ENCODE data around the gene BACE1. TPM values are rescaled to one million over a fixed set of nuclear protein-coding genes. Genes with fewer than 3 reads are reported as not detected.
"Not testable (repeated sequence)": the region's sequence is repeated elsewhere in the genome, so short reads cannot be mapped to it uniquely, and the experiment has no call there.

BACE1 gene
- total RNA-seq, 1 experiment from 2014 or later: 12.4 TPM

- Histone ChIP-seq H3K27me3 (ENCODE audit: control insufficient read depth, insufficient read depth, low read length) (no peaks in the 10 kb centered on the region), H3K36me3 (replicated peaks; ENCODE audit: control insufficient read depth, insufficient read depth, low read length) (no peaks in the 10 kb centered on the region; the same call in 1 of the 2 replicates), H3K4me3 (ENCODE audit: insufficient read depth, low read depth, low read length) (no peak overlapping the region)
- DNase-seq: peak; percentile 57
Observed at GRCh38 chr11:117273550-117274289, 42.3 kb downstream of the BACE1 start.

DNA sequence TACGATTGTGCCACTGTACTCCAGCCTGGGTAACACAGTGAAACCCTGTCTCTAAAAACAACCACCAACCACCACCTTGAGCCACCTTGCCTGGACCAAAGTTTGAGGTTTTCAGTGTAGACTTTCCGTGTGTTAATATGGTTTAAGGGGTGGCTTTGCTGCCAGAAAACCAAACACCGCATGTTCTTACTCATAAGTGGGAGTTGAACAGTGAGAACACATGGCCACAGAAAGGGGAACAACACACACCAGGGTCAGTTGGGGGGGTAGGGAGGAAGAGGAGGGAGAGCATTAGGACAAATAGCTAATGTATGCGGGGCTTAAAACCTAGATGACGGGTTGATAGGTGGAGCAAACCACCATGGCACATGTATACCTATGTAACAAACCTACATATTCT is 43.9 kb downstream of the BACE1 start:
- H3K4me3 ChIP-seq (ENCODE audit: insufficient read depth, low read depth, low read length); H3K36me3 ChIP-seq (replicated peaks; ENCODE audit: control insufficient read depth, insufficient read depth, low read length); H3K27me3 ChIP-seq (ENCODE audit: control insufficient read depth, insufficient read depth, low read length); DNase-seq: not testable (repeated sequence)

DNA sequence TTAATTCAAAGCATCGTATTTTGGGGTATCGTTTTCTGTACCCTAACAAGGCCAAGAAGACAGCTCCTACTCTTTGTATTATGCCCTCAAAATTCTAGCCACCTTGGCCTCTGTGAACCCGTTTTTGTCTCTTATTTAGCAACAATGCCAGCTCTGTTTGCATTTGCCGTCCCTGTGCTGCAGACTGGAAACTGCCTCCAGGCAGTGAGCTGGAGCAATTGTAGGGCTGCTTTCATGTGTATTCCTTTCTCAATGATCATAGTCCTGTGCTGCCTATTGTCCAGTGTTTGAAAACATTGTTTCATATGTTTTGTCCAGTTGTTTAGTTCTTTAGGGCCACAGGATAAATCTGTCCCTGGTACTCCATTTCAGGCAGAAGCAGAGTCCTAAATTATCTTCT is 44.8 kb downstream of the BACE1 start:
- DNase-seq: no peak
- Histone ChIP-seq H3K4me3 (ENCODE audit: insufficient read depth, low read depth, low read length) (no peak overlapping the region), H3K36me3 (replicated peaks; ENCODE audit: control insufficient read depth, insufficient read depth, low read length) (no peaks in the 10 kb centered on the region; the same call in 1 of the 2 replicates)

GRCh38 chr11:117269856-117270255 is 46.2 kb downstream of the BACE1 start:
- Histone ChIP-seq H3K36me3 (replicated peaks; ENCODE audit: control insufficient read depth, insufficient read depth, low read length) (no peaks in the 10 kb centered on the region), H3K4me3 (ENCODE audit: insufficient read depth, low read depth, low read length) (no peak overlapping the region), H3K27me3 (ENCODE audit: control insufficient read depth, insufficient read depth, low read length) (no peaks in the 10 kb centered on the region)
- DNase-seq: no peak

More for the DNA sequence above, 44.8 kb downstream of the BACE1 start:
- H3K27me3 ChIP-seq (ENCODE audit: control insufficient read depth, insufficient read depth, low read length): no peaks in the 10 kb centered on the region

DNA sequence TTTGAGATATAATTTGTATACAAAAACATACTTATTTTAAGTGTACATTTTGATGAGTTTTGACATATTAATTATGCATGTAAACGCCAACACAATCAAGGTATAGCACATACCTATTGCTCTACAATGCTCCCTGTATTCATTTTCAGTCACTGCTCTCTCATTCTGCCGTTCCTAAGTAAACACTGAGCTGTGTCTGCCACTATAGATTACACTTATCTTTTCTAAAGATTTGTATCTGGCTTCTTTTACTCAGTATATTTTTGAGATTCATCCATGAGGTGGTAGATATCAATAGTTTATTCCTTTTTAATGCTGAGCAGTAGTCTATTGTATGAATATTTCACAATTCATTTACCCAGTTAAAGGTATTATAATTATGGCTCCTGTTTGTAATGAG is 50.3 kb downstream of the BACE1 start:
- H3K27me3 ChIP-seq (ENCODE audit: control insufficient read depth, insufficient read depth, low read length): no peaks in the 10 kb centered on the region
- H3K4me3 ChIP-seq (ENCODE audit: insufficient read depth, low read depth, low read length): no peak overlapping the region
- DNase-seq: no peak
- H3K36me3 ChIP-seq (replicated peaks; ENCODE audit: control insufficient read depth, insufficient read depth, low read length): no peaks in the 10 kb centered on the region

DNA sequence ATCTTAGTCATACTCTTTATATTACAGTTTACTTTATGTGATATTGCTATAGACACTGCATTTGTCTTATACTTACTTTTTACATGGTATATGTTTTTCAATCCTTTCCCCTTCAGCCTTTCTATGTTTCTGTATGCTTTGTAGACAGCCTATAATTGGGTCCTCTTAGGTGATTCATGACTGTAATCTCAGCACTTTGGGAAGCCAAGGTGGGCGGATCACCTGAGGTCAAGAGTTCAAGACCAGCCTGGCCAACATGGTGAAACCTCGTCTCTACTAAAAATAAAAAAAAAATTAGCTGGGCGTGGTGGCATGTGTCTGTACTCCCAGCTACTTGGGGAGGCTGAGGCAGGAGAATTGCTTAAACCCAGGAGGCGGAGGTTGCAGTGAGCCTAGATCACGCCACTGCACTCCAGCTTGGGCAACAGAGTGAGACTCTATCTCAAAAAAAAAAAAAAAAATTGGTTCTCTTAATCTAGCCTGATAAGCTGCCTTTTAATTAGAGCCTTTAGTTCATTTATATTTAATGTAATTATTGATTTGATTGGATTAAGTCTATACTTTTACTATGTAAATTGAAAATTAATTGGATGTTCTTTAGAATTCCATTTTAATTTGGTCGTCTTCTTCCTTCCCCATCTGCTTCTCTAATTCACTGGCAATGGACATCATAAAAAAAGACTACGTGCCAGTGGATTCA is 51.3 kb downstream of the BACE1 start:
- H3K36me3 ChIP-seq (replicated peaks; ENCODE audit: control insufficient read depth, insufficient read depth, low read length); H3K4me3 ChIP-seq (ENCODE audit: insufficient read depth, low read depth, low read length); H3K27me3 ChIP-seq (ENCODE audit: control insufficient read depth, insufficient read depth, low read length); DNase-seq: not testable (repeated sequence)

DNA sequence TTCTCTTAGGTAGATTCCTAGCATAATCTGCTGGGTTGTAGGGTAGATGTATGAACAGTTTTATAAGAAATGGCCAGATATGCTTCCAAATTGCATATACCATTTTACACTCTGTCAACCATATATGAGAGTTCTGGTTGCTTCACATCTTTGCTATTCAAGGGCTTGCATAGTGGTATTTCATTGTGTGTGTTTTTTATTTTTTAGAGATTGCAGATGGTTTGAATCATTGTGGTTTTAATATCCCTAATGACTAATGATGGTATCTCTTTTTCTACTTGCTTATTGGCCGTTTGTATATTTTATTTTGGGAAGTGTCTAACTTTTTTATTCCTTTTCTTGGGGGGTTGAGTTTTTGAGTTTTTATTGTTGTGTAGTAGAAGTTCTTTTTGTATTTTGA is 56.6 kb downstream of the BACE1 start:
- no peak overlapping the region for H3K4me3 ChIP-seq (ENCODE audit: insufficient read depth, low read depth, low read length)
- H3K36me3 ChIP-seq (replicated peaks; ENCODE audit: control insufficient read depth, insufficient read depth, low read length): peaks cover 1% of the 10 kb centered on the region; the same call in 1 of the 2 replicates
- DNase-seq: no peak
- H3K27me3 ChIP-seq (ENCODE audit: control insufficient read depth, insufficient read depth, low read length): no peaks in the 10 kb centered on the region

GRCh38 chr11:117258576-117258975 is 57.5 kb downstream of the BACE1 start:
- Histone ChIP-seq H3K36me3 (replicated peaks; ENCODE audit: control insufficient read depth, insufficient read depth, low read length) (peaks cover 1% of the 10 kb centered on the region; the same call in 1 of the 2 replicates), H3K27me3 (ENCODE audit: control insufficient read depth, insufficient read depth, low read length) (no peaks in the 10 kb centered on the region), H3K4me3 (ENCODE audit: insufficient read depth, low read depth, low read length) (no peak overlapping the region)
- no peak for DNase-seq

DNA sequence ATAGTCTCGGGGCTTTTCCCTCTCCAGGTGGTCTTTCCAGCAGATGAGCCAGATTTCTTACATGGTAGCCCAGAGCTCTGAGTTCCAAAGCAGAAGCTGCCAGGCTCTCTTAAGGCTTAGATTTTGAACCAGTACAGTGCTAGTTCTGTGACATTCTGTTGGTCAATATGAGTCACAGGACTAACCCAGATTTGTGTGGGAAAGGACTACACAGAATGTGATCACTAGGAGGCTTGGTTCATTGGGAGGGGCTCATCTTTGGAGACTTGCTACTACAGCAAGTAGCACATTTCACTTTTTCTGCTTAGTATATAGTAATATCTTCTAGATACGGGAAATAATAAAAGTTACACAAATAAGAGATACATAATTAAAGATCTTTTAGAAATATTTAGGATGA is 59.5 kb downstream of the BACE1 start:
- Histone ChIP-seq H3K4me3 (ENCODE audit: insufficient read depth, low read depth, low read length) (no peak overlapping the region), H3K27me3 (ENCODE audit: control insufficient read depth, insufficient read depth, low read length) (no peaks in the 10 kb centered on the region), H3K36me3 (replicated peaks; ENCODE audit: control insufficient read depth, insufficient read depth, low read length) (peaks cover 2% of the 10 kb centered on the region)
- no peak for DNase-seq

DNA sequence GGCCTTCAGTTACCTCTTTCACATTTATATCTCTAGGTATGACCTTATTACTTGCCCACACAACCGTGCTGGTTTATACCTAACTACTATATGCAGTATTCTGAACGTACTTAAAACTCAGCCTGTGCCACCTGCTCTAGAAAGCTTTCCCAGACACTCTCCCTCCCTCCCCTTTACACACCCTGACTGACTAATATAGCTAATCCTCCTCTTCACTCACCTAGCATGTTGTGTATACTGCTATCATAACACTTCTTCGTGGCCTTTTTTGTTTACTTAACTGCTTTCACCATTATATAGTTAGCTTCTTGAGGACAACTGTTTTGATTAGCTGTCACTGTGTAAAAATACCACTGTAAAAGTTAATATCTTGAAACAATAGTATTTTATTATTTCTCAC is 60.1 kb downstream of the BACE1 start:
- Histone ChIP-seq H3K27me3 (ENCODE audit: control insufficient read depth, insufficient read depth, low read length) (no peaks in the 10 kb centered on the region), H3K36me3 (replicated peaks; ENCODE audit: control insufficient read depth, insufficient read depth, low read length) (peaks cover 2% of the 10 kb centered on the region), H3K4me3 (ENCODE audit: insufficient read depth, low read depth, low read length) (no peak overlapping the region)
- DNase-seq: no peak

- Histone ChIP-seq H3K4me3 (ENCODE audit: insufficient read depth, low read depth, low read length) (no peak overlapping the region), H3K36me3 (replicated peaks; ENCODE audit: control insufficient read depth, insufficient read depth, low read length) (peaks cover 3% of the 10 kb centered on the region), H3K27me3 (ENCODE audit: control insufficient read depth, insufficient read depth, low read length) (no peaks in the 10 kb centered on the region)
- no peak for DNase-seq
Observed at GRCh38 chr11:117251506-117251905, 64.5 kb downstream of the BACE1 start.

- Histone ChIP-seq H3K27me3 (ENCODE audit: control insufficient read depth, insufficient read depth, low read length) (no peaks in the 10 kb centered on the region), H3K36me3 (replicated peaks; ENCODE audit: control insufficient read depth, insufficient read depth, low read length) (peaks cover 8% of the 10 kb centered on the region), H3K4me3 (ENCODE audit: insufficient read depth, low read depth, low read length) (no peak overlapping the region)
- DNase-seq: no peak
Observed at GRCh38 chr11:117249571-117249970, 66.5 kb downstream of the BACE1 start.

DNA sequence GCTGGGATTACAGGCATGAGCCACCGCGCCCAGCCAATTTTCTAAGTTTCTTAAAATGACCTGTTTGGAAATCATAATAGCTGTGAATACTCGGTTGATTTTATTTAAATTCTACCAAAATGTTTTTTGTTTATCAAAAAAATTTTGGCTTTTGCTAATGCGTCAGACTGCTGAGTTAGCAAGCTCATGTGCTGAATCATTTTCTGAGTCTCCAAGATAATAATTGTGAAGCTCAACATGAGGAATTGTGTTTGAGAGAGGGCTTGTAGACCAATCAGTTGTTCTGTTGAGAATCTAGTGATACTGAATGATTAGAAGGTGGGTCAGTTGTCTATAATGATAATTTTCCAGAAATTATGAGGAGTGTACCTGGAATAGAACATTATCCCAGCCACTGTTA is 67.7 kb downstream of the BACE1 start:
- Histone ChIP-seq H3K27me3 (ENCODE audit: control insufficient read depth, insufficient read depth, low read length) (no peaks in the 10 kb centered on the region), H3K4me3 (ENCODE audit: insufficient read depth, low read depth, low read length) (no peak overlapping the region), H3K36me3 (replicated peaks; ENCODE audit: control insufficient read depth, insufficient read depth, low read length) (peaks cover 12% of the 10 kb centered on the region)
- DNase-seq: no peak

DNA sequence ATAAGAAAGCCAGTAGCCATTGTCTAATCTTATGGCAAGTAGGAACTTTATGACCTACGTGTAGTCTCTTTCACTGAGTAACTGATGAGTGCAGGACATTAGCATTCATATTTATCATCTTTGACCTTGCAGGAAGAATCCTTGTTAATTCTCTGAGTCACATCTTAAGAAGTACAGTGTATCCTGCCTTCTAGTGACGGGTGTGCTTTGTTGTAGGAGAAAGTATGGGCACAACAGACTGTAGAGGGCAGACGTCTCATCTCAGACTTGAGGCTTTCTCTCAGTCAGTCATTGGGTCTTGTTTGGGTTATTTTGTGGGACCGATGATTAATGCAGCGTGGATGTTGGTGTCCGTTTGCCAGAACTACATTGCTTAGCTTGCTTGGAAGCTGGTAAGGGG is 76.8 kb downstream of the BACE1 start:
- no peak for DNase-seq
- Histone ChIP-seq H3K4me3 (ENCODE audit: insufficient read depth, low read depth, low read length) (no peak overlapping the region), H3K27me3 (ENCODE audit: control insufficient read depth, insufficient read depth, low read length) (no peaks in the 10 kb centered on the region), H3K36me3 (replicated peaks; ENCODE audit: control insufficient read depth, insufficient read depth, low read length) (peaks cover 11% of the 10 kb centered on the region)

GRCh38 chr11:117238221-117238620 is 77.8 kb downstream of the BACE1 start:
- Histone ChIP-seq H3K4me3 (ENCODE audit: insufficient read depth, low read depth, low read length) (no peak overlapping the region), H3K27me3 (ENCODE audit: control insufficient read depth, insufficient read depth, low read length) (no peaks in the 10 kb centered on the region), H3K36me3 (replicated peaks; ENCODE audit: control insufficient read depth, insufficient read depth, low read length) (peaks cover 7% of the 10 kb centered on the region)
- no peak for DNase-seq
